Astrocyte (in vitro differentiated cells and primary cell): Measurements from ENCODE around the gene DCLK1. TPM values are rescaled to one million over a fixed set of nuclear protein-coding genes. Genes with fewer than 3 reads are reported as not detected.
A peak's percentile ranks its signal among the peaks of the same experiment; 100 is the strongest.

Source experiments
- DNase-seq: peaks from one replicate; pipeline ENCODE4 v3.0.0-alpha.2; 2010; ENCODE audit warnings: low read depth
- FAIRE-seq: peaks from 2 replicates; lab custom pipeline; 2011; peaks lifted over from hg19 to GRCh38; lab: Jason Lieb, UNC
- H2AFZ ChIP-seq: 2 replicates; pipeline ENCODE4 v1.6.0; 2012; ENCODE audit warnings: low read depth, low read length, inconsistent platforms
- H3K27ac ChIP-seq: 2 replicates; pipeline ENCODE4 v1.5.1; 2011; ENCODE audit warnings: low read depth, low read length, inconsistent platforms
- H3K27me3 ChIP-seq: 2 replicates; pipeline ENCODE4 v1.6.0; 2011; ENCODE audit warnings: low read length, inconsistent platforms; ENCODE audit not compliant: insufficient read depth
- H3K36me3 ChIP-seq: 2 replicates; pipeline ENCODE4 v1.5.1; 2011; ENCODE audit warnings: low read length, inconsistent platforms; ENCODE audit not compliant: insufficient read depth
- H3K4me1 ChIP-seq: 2 replicates; pipeline ENCODE4 v1.5.1; 2011; ENCODE audit warnings: low read length, inconsistent platforms; ENCODE audit not compliant: insufficient read depth
- H3K4me2 ChIP-seq: 2 replicates; pipeline ENCODE4 v1.6.0; 2012; ENCODE audit warnings: low read length, inconsistent platforms
- H3K4me3 ChIP-seq: 2 replicates; pipeline ENCODE4 v1.5.1; 2011; ENCODE audit warnings: low read depth, mild to moderate bottlenecking, low read length, inconsistent platforms; ENCODE audit not compliant: insufficient read depth
- H3K79me2 ChIP-seq: 2 replicates; pipeline ENCODE4 v1.6.0; 2012; ENCODE audit warnings: mild to moderate bottlenecking, low read length, inconsistent platforms; ENCODE audit not compliant: insufficient read depth
- H3K9ac ChIP-seq: 2 replicates; pipeline ENCODE4 v1.6.0; 2012; ENCODE audit warnings: mild to moderate bottlenecking, low read length, inconsistent platforms
- H3K9me3 ChIP-seq: 2 replicates; pipeline ENCODE4 v1.5.1; 2012; ENCODE audit warnings: low read depth, mild to moderate bottlenecking, low read length, inconsistent platforms; ENCODE audit not compliant: insufficient read depth
- H4K20me1 ChIP-seq: 2 replicates; pipeline ENCODE4 v1.6.0; 2012; ENCODE audit warnings: low read length, inconsistent platforms; ENCODE audit not compliant: insufficient read depth
- H3K27ac Mint-ChIP-seq: one replicate; pipeline ENCODE4 v1.8.0; 2021; ENCODE audit warnings: mild to moderate bottlenecking, mixed read lengths; ENCODE audit not compliant: unreplicated experiment
- H3K27me3 Mint-ChIP-seq: one replicate; pipeline ENCODE4 v1.8.0; 2021; ENCODE audit warnings: low read depth, mixed read lengths; ENCODE audit not compliant: unreplicated experiment
- H3K36me3 Mint-ChIP-seq: one replicate; pipeline ENCODE4 v1.8.0; 2021; ENCODE audit warnings: low read depth, mixed read lengths; ENCODE audit not compliant: unreplicated experiment
- H3K4me1 Mint-ChIP-seq: one replicate; pipeline ENCODE4 v1.8.0; 2021; ENCODE audit warnings: low read depth, mixed read lengths; ENCODE audit not compliant: unreplicated experiment
- H3K4me3 Mint-ChIP-seq: one replicate; pipeline ENCODE4 v1.8.0; 2021; ENCODE audit warnings: mild to moderate bottlenecking, moderate library complexity, mixed read lengths; ENCODE audit not compliant: unreplicated experiment
- H3K9me3 Mint-ChIP-seq: one replicate; pipeline ENCODE4 v1.8.0; 2021; ENCODE audit warnings: mild to moderate bottlenecking, mixed read lengths; ENCODE audit not compliant: unreplicated experiment
- CTCF ChIP-seq: IDR thresholded peaks from 2 replicates; pipeline ENCODE4 v1.5.1; 2011; ENCODE audit warnings: low read depth, mild to moderate bottlenecking, inconsistent platforms, low read length, moderate library complexity; ENCODE audit not compliant: insufficient read depth
- EZH2 ChIP-seq: IDR thresholded peaks from 2 replicates; pipeline ENCODE4 v1.6.1; 2012; ENCODE audit warnings: mild to moderate bottlenecking, low read length, inconsistent platforms; ENCODE audit not compliant: insufficient read depth
- total RNA-seq: library from RNA; stranded (reverse); gene quantifications from 2 replicates; pipeline ENCODE4 v1.2.1, GENCODE V29; 2021

Gene DCLK1
- total RNA-seq, 1 donor from 2014 or later: 4.9 TPM

- TF ChIP-seq CTCF (no peak), EZH2 (no peak)
Measured at GRCh38 chr13:36157480-36157879, 26.3 kb upstream of the DCLK1 start.

GRCh38 chr13:36154567-36155291 is 23.5 kb upstream of the DCLK1 start:
- Histone ChIP-seq H3K9me3 (no peaks in the 10 kb centered on the region), H2AFZ (peak overlapping the region; percentile 49), H3K79me2 (no peaks in the 10 kb centered on the region), H3K4me1 (peaks cover 20% of the 10 kb centered on the region), H4K20me1 (no peaks in the 10 kb centered on the region), H3K27me3 (peaks cover 16% of the 10 kb centered on the region), H3K4me3 (peak overlapping the region; percentile 31), H3K27ac (no peak overlapping the region), H3K9ac (peak overlapping the region; percentile 55), H3K36me3 (no peaks in the 10 kb centered on the region), H3K4me2 (peak overlapping the region; percentile 81)
- no peak for TF ChIP-seq CTCF
- TF ChIP-seq EZH2: no peak
- Mint-ChIP-seq H3K36me3 (no peaks in the 10 kb centered on the region), H3K4me1 (peaks cover 2% of the 10 kb centered on the region), H3K27me3 (peaks cover 18% of the 10 kb centered on the region), H3K4me3 (no peak overlapping the region), H3K9me3 (peaks cover 3% of the 10 kb centered on the region), H3K27ac (no peak overlapping the region)
- no peak for FAIRE-seq
- no peak for DNase-seq

More at GRCh38 chr13:36157480-36157879, 26.3 kb upstream of the DCLK1 start:
- H3K4me1 ChIP-seq: peaks cover 20% of the 10 kb centered on the region
- Mint-ChIP-seq H3K9me3 (no peaks in the 10 kb centered on the region), H3K4me3 (no peak overlapping the region), H3K36me3 (no peaks in the 10 kb centered on the region), H3K27me3 (peaks cover 16% of the 10 kb centered on the region), H3K27ac (no peak overlapping the region), H3K4me1 (peaks cover 3% of the 10 kb centered on the region)
- H3K9me3 ChIP-seq: no peaks in the 10 kb centered on the region
- H3K4me2 ChIP-seq: no peak overlapping the region
- DNase-seq: no peak
- no peak overlapping the region for H2AFZ ChIP-seq
- H3K27ac ChIP-seq: no peak overlapping the region
- H3K9ac ChIP-seq: peak overlapping the region; percentile 19
- H3K36me3 ChIP-seq: no peaks in the 10 kb centered on the region
- FAIRE-seq: no peak
- H3K79me2 ChIP-seq: no peaks in the 10 kb centered on the region
- no peaks in the 10 kb centered on the region for H4K20me1 ChIP-seq
- H3K4me3 ChIP-seq: no peak overlapping the region
- peaks cover 20% of the 10 kb centered on the region for H3K27me3 ChIP-seq

- Histone ChIP-seq H3K4me3 (no peak overlapping the region), H3K9me3 (no peaks in the 10 kb centered on the region), H2AFZ (no peak overlapping the region), H3K27ac (no peak overlapping the region), H3K4me2 (no peak overlapping the region), H3K27me3 (peaks cover 13% of the 10 kb centered on the region), H3K9ac (no peak overlapping the region), H4K20me1 (no peaks in the 10 kb centered on the region), H3K4me1 (peaks cover 3% of the 10 kb centered on the region), H3K79me2 (no peaks in the 10 kb centered on the region), H3K36me3 (no peaks in the 10 kb centered on the region)
- FAIRE-seq (no peak), DNase-seq (no peak)
- H3K4me3 Mint-ChIP-seq: no peak overlapping the region
- H3K36me3 Mint-ChIP-seq: no peaks in the 10 kb centered on the region
- no peak overlapping the region for H3K27ac Mint-ChIP-seq
- peaks cover 5% of the 10 kb centered on the region for H3K4me1 Mint-ChIP-seq
- H3K9me3 Mint-ChIP-seq: peaks cover 3% of the 10 kb centered on the region
- TF ChIP-seq CTCF (no peak), EZH2 (no peak)
- H3K27me3 Mint-ChIP-seq: peaks cover 18% of the 10 kb centered on the region
Measured at GRCh38 chr13:36151591-36151990, 20.4 kb upstream of the DCLK1 start.
